Activated CD8-positive, alpha-beta T cell treated with anti-CD3 and anti-CD28 coated beads for 36 hours (primary cell): Measurements from ENCODE around the gene MLC1. TPM values are rescaled to one million over a fixed set of nuclear protein-coding genes. Genes with fewer than 3 reads are reported as not detected.
A peak's percentile ranks its signal among the peaks of the same experiment; 100 is the strongest.

Experiments
- ATAC-seq: fragments of 200-7000 bp; cut with Tn5 transposase; one replicate; pipeline ENCODE4 v1.10.0; 2021; ENCODE audit warnings: mild to moderate bottlenecking, moderate library complexity
- CTCF ChIA-PET: fragments of 350-600 bp; sonication (Branson Sonifier 250); formaldehyde crosslinking; loops from one replicate; lab custom pipeline; 2021; ENCODE audit warnings: antibody characterized with exemption; lab: Charles Lee
- POLR2A ChIA-PET: fragments of 350-600 bp; sonication (Branson Sonifier 250); formaldehyde crosslinking; loops from one replicate; lab custom pipeline; 2021; ENCODE audit warnings: antibody characterized with exemption; lab: Charles Lee
- DNase-seq: peaks from one replicate; pipeline ENCODE4 v3.0.0-alpha.2; 2020
- H3K27ac Mint-ChIP-seq: one replicate; pipeline ENCODE4 v1.8.0; 2021; ENCODE audit warnings: mild to moderate bottlenecking, mixed read lengths
- H3K27me3 Mint-ChIP-seq: one replicate; pipeline ENCODE4 v1.8.0; 2021; ENCODE audit warnings: mixed read lengths
- H3K36me3 Mint-ChIP-seq: one replicate; pipeline ENCODE4 v1.8.0; 2021; ENCODE audit warnings: low read depth, mixed read lengths
- H3K4me1 Mint-ChIP-seq: one replicate; pipeline ENCODE4 v1.8.0; 2021; ENCODE audit warnings: low read depth, mixed read lengths
- H3K4me3 Mint-ChIP-seq: one replicate; pipeline ENCODE4 v1.8.0; 2021; ENCODE audit warnings: mild to moderate bottlenecking, moderate library complexity, mixed read lengths
- H3K9me3 Mint-ChIP-seq: one replicate; pipeline ENCODE4 v1.8.0; 2021; ENCODE audit warnings: mixed read lengths
- intact Hi-C: fragments of 100-400 bp; cut with micrococcal nuclease; formaldehyde crosslinking; loops from one replicate; pipeline ENCODE4 v1.10.0; 2022
- total RNA-seq, 2 experiments: library from RNA; stranded (reverse); gene quantifications; one replicate each; pipeline ENCODE4 v1.2.3, GENCODE V29; 2021
- TF ChIP-seq, protein P1 (sequence below): fragments of 200-600 bp; IDR thresholded peaks from one replicate; pipeline ENCODE4 v1.8.0; 2022; ENCODE audit warnings: antibody characterized with exemption, mild to moderate bottlenecking

The MLC1 gene
- total RNA-seq, 2 experiments from 2014 or later = 1.3 to 1.5 TPM

- intact Hi-C loops = loop anchor here (5.0 kb wide), 1 partner anchor 39 kb away; no protein-coding TSS in a partner anchor
- DNase-seq = no peak
- no peaks in the 10 kb centered on the region for H3K9me3 Mint-ChIP-seq
- no peak for ATAC-seq
- TF ChIP-seq, protein P1, sequence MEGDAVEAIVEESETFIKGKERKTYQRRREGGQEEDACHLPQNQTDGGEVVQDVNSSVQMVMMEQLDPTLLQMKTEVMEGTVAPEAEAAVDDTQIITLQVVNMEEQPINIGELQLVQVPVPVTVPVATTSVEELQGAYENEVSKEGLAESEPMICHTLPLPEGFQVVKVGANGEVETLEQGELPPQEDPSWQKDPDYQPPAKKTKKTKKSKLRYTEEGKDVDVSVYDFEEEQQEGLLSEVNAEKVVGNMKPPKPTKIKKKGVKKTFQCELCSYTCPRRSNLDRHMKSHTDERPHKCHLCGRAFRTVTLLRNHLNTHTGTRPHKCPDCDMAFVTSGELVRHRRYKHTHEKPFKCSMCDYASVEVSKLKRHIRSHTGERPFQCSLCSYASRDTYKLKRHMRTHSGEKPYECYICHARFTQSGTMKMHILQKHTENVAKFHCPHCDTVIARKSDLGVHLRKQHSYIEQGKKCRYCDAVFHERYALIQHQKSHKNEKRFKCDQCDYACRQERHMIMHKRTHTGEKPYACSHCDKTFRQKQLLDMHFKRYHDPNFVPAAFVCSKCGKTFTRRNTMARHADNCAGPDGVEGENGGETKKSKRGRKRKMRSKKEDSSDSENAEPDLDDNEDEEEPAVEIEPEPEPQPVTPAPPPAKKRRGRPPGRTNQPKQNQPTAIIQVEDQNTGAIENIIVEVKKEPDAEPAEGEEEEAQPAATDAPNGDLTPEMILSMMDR = no peak
- no peak overlapping the region for H3K27ac Mint-ChIP-seq
- CTCF ChIA-PET = interaction anchor here (0.8 to 2.9 kb wide), 27 partner anchors 14 to 271 kb away, joined by 3 to 63 read pairs (median 5); no protein-coding TSS in a partner anchor
- no peak overlapping the region for H3K4me3 Mint-ChIP-seq
- H3K27me3 Mint-ChIP-seq = no peaks in the 10 kb centered on the region
- POLR2A ChIA-PET = interaction anchor here (0.5 to 2.3 kb wide), 5 partner anchors 12 to 98 kb away, joined by 3 to 8 read pairs (median 5); partner anchors contain the start of gene PIM3
- H3K4me1 Mint-ChIP-seq = peaks cover 14% of the 10 kb centered on the region
- no peaks in the 10 kb centered on the region for H3K36me3 Mint-ChIP-seq
These were observed 53.8 kb downstream of the MLC1 start for GRCh38 chr22:50031189-50032091.

DNA sequence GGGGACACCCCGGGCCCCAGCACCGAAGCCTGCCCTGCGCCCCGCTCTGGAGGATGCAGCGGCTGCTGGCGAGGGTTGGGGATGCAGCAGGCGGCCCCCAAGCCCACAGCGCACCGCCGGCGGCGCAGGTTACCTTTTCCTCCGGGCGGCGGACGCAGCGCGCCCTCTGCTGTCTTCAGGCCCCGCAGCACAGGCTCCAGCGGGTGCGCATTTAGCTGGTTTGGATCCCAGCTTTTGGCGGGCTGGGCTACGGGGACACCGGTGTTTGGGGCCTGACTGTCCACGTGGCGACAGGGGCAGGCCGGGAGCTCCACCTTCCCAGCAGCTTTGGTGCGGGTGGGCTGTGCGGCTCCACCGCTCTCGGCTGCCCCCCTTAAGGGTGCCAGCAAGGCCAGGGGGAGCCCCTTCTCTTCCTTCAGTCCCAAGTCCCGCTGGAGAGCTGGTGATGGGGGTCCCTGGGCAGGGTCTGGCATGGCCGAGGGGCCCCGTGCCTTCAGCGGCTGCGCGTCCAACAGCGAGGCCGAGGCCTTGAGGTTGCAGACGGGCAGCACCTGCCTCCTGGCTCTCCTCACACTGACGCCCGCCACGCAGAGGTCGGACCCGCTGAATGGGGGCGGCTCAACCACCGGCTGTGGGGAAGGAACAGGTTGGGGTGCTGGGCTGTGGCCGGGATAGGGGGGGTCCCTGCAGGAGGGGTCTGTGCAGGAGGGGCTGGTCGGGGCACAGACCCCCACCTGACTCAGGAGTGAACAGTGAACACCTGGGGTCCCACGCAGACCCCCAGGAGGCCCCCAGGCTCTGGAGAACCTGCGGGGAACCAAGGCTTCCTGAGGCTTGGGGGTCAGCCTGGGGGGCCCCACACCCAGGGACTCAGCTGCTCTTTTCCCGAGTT is 54.7 kb downstream of the MLC1 start:
- ATAC-seq (peak; percentile 95), DNase-seq (peak; percentile 91)
- Mint-ChIP-seq H3K9me3 (no peaks in the 10 kb centered on the region), H3K27ac (no peak overlapping the region), H3K27me3 (no peaks in the 10 kb centered on the region), H3K4me3 (no peak overlapping the region), H3K36me3 (no peaks in the 10 kb centered on the region), H3K4me1 (peaks cover 17% of the 10 kb centered on the region)
- TF ChIP-seq, protein P1 = peak; percentile 95
- intact Hi-C loops = loop anchor here (1.0 to 5.0 kb wide), 2 partner anchors 38 to 99 kb away; no protein-coding TSS in a partner anchor
- ChIA-PET CTCF (interaction anchor here (0.5 to 2.9 kb wide), 60 partner anchors 8 to 270 kb away, joined by 3 to 63 read pairs (median 4); partner anchors contain the start of genes MLC1 and PIM3), POLR2A (interaction anchor here (0.5 to 2.3 kb wide), 8 partner anchors 11 to 161 kb away, joined by 3 to 8 read pairs (median 5); partner anchors contain the start of gene PIM3)

GRCh38 chr22:50027639-50028537 is 57.3 kb downstream of the MLC1 start:
- Mint-ChIP-seq H3K4me1 (peaks cover 24% of the 10 kb centered on the region), H3K27ac (peak overlapping the region; percentile 55), H3K36me3 (no peaks in the 10 kb centered on the region), H3K27me3 (no peaks in the 10 kb centered on the region), H3K4me3 (no peak overlapping the region), H3K9me3 (no peaks in the 10 kb centered on the region)
- DNase-seq (peak; percentile 76), ATAC-seq (peak; percentile 47)
- CTCF ChIA-PET = interaction anchor here (0.8 to 2.1 kb wide), 6 partner anchors 34 to 497 kb away, joined by 3 to 13 read pairs (median 6); partner anchors contain the start of gene SCO2
- TF ChIP-seq, protein P1 = no peak
- POLR2A ChIA-PET = interaction anchor here (0.6 to 1.5 kb wide), 8 partner anchors 8 to 97 kb away, joined by 3 to 6 read pairs (median 4); no protein-coding TSS in a partner anchor
- intact Hi-C loops = no loop called here

DNA sequence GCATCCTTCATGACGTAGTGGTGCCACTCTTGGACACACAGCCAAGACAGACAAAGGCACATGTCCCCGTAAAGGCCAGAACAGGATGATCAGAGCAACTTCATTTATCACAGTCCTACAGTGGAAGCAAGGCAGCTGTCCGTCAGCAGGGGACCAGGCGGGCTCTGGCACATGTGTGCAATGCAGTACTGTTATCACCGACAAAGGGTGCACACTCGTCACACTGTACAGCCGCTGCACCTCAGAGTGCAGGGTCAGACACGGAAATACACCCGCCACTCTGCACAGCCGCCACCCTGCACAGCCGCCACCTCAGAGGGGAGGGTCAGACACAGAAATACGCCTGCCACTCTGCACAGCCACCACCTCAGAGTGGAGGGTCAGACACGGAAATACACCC is 59.2 kb downstream of the MLC1 start:
- ChIA-PET CTCF (no interaction called here), POLR2A (no interaction called here)
- H3K27ac Mint-ChIP-seq = no peak overlapping the region
- no peak overlapping the region for H3K4me3 Mint-ChIP-seq
- TF ChIP-seq, protein P1 = no peak
- H3K9me3 Mint-ChIP-seq = no peaks in the 10 kb centered on the region
- peaks cover 24% of the 10 kb centered on the region for H3K4me1 Mint-ChIP-seq
- ATAC-seq = no peak
- DNase-seq = no peak
- no peaks in the 10 kb centered on the region for H3K36me3 Mint-ChIP-seq
- H3K27me3 Mint-ChIP-seq = no peaks in the 10 kb centered on the region
- intact Hi-C loops = no loop called here
